ENCODE results near the gene LY6G6D.

Gene LY6G6D

DNA sequence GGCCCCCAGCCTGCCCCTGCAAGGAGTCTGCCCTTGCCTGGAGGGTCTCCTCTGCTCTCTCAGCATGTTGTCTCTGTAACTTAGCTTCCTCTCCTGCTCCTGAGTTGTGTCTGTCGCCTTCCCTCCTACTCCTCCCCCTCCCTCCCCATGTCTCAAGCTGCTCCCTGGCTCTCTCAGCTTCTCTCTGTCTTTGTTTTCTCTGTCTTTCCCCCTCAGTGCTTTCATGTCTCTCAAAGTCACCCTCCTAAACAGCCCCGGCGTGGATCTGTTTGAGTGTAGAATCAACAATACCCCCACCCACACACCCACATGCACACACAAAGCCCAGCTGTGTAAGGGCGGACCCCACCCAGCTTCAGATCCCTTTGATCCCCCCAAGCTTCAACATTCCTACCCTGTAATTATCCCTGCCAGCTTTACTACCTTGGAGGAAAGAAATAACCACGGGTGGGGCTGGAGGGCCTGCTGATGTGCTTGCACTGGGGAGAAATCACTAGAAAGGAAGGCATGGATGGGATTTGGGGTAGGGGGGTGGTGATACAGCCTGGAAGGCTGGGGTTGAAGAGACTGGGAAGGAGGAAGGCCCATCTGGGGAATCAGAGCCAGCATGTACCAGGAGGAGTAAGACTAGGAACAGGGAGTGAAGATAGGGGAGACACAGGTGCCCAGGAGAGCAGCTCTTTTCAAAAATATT, 1.0 kb upstream of the LY6G6D start:
- ATAC-seq, result no peak
- TF ChIP-seq SNAI2 (CRISPR knock-in tag; IDR thresholded peaks at IDR 0.05) (no peak), TCF4 (CRISPR knock-in tag; IDR thresholded peaks at IDR 0.05; ENCODE audit: borderline replicate concordance) (no peak), ZNF8 (CRISPR knock-in tag; IDR thresholded peaks at IDR 0.05) (no peak), OSR1 (CRISPR knock-in tag; IDR thresholded peaks at IDR 0.05) (no peak), ZNF565 (CRISPR knock-in tag; conservative IDR thresholded peaks at IDR 0.05; ENCODE audit: low read depth) (no peak), ARNTL (CRISPR knock-in tag; IDR thresholded peaks at IDR 0.05; ENCODE audit: borderline replicate concordance, low read depth) (no peak), ZNF70 (CRISPR knock-in tag; IDR thresholded peaks at IDR 0.05) (no peak), ZFP3 (CRISPR knock-in tag; IDR thresholded peaks at IDR 0.05) (no peak), TOX (CRISPR knock-in tag; IDR thresholded peaks at IDR 0.05; ENCODE audit: borderline replicate concordance) (no peak), ESRRG (CRISPR knock-in tag; IDR thresholded peaks at IDR 0.05) (no peak), ISL1 (CRISPR knock-in tag; IDR thresholded peaks at IDR 0.05) (no peak)
- TF ChIP-seq, protein P1, sequence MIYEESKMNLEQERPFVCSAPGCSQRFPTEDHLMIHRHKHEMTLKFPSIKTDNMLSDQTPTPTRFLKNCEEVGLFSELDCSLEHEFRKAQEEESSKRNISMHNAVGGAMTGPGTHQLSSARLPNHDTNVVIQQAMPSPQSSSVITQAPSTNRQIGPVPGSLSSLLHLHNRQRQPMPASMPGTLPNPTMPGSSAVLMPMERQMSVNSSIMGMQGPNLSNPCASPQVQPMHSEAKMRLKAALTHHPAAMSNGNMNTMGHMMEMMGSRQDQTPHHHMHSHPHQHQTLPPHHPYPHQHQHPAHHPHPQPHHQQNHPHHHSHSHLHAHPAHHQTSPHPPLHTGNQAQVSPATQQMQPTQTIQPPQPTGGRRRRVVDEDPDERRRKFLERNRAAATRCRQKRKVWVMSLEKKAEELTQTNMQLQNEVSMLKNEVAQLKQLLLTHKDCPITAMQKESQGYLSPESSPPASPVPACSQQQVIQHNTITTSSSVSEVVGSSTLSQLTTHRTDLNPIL (CRISPR knock-in tag; IDR thresholded peaks at IDR 0.05; ENCODE audit: low read depth), result no peak
- TF ChIP-seq, protein P2, sequence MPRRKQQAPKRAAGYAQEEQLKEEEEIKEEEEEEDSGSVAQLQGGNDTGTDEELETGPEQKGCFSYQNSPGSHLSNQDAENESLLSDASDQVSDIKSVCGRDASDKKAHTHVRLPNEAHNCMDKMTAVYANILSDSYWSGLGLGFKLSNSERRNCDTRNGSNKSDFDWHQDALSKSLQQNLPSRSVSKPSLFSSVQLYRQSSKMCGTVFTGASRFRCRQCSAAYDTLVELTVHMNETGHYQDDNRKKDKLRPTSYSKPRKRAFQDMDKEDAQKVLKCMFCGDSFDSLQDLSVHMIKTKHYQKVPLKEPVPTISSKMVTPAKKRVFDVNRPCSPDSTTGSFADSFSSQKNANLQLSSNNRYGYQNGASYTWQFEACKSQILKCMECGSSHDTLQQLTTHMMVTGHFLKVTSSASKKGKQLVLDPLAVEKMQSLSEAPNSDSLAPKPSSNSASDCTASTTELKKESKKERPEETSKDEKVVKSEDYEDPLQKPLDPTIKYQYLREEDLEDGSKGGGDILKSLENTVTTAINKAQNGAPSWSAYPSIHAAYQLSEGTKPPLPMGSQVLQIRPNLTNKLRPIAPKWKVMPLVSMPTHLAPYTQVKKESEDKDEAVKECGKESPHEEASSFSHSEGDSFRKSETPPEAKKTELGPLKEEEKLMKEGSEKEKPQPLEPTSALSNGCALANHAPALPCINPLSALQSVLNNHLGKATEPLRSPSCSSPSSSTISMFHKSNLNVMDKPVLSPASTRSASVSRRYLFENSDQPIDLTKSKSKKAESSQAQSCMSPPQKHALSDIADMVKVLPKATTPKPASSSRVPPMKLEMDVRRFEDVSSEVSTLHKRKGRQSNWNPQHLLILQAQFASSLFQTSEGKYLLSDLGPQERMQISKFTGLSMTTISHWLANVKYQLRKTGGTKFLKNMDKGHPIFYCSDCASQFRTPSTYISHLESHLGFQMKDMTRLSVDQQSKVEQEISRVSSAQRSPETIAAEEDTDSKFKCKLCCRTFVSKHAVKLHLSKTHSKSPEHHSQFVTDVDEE (CRISPR knock-in tag; IDR thresholded peaks at IDR 0.05), result no peak

DNA sequence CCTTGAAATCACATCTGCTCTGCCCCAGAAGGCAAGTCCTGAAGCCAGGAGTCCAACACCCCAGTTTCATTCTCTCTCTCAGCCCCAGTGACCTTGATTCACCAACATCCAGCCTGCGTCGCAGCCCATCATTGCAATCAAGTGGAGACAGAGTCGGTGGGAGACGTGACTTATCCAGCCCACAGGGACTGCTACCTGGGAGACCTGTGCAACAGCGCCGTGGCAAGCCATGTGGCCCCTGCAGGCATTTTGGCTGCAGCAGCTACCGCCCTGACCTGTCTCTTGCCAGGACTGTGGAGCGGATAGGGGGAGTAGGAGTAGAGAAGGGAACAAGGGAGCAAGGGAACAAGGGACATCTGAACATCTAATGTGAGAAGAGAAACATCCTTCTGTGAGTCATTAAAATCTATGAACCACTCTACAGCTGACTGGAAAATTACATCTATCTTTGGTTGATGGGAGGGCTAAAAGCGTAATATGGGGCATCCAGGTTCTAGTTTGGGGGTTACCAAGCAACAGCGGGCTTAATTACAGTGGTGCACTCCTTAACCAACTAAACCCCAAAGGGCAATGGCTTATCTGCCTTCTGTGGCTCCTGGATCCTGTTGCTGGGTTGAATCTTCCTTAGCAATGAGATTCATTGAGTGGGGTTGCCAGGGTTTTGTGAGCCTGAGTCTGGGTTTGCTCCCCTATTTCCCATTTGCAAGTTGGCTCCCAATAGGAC, 2.5 kb downstream of the LY6G6D start:
- TF ChIP-seq ZNF8 (CRISPR knock-in tag; IDR thresholded peaks at IDR 0.05), result no peak
- TF ChIP-seq, protein P2 (CRISPR knock-in tag; IDR thresholded peaks at IDR 0.05), result no peak
- no peak for ATAC-seq

DNA sequence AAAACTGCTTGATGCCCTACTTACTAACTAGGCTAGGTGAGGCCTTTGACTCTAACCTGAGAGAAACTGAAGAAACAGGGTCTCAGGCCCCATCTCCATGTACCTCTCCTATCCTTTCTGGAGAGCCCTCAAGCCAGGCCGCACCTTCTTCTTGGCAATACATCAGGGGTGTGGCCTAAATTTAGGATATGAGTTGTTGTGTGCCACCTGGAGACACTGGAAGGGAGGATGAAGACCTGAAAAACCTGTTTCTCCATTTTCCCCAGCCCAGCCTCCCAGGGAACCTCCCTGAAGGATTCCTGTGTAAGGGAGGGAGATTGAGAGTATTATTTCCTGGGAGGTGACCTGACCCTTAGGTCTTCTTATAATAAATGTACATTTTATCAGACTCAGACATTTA, 3.1 kb downstream of the LY6G6D start:
- no peak for ATAC-seq
- TF ChIP-seq TCF4 (CRISPR knock-in tag; IDR thresholded peaks at IDR 0.05; ENCODE audit: borderline replicate concordance), result no peak
- TF ChIP-seq ZC3H10 (CRISPR knock-in tag; IDR thresholded peaks at IDR 0.05), result no peak
- no peak for TF ChIP-seq BACH2 (CRISPR knock-in tag; IDR thresholded peaks at IDR 0.05; ENCODE audit: borderline replicate concordance)
- no peak for TF ChIP-seq ZFP30 (CRISPR knock-in tag; IDR thresholded peaks at IDR 0.05)

DNA sequence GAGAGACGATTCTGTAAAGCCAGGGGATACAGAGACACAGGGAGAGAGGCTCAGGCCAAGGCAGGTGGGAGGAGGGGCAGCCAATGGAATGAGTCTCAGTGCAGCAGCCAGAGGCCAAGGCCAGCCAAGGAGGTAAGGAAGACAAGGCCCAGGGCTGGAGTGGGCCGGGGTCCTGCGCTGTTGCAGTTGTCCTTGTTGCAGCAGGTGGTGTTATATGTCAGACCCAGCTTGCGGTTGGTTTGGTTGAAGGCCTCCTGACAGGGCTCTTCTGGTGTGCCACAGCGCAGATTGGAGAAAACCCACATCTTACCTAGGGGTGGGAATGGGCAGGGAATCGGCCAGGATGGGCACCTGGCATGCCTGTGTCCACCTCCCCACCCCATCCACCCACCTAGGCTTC, 3.9 kb downstream of the LY6G6D start:
- TF ChIP-seq ZC3H10 (CRISPR knock-in tag; IDR thresholded peaks at IDR 0.05), result no peak
- no peak for ATAC-seq

DNA sequence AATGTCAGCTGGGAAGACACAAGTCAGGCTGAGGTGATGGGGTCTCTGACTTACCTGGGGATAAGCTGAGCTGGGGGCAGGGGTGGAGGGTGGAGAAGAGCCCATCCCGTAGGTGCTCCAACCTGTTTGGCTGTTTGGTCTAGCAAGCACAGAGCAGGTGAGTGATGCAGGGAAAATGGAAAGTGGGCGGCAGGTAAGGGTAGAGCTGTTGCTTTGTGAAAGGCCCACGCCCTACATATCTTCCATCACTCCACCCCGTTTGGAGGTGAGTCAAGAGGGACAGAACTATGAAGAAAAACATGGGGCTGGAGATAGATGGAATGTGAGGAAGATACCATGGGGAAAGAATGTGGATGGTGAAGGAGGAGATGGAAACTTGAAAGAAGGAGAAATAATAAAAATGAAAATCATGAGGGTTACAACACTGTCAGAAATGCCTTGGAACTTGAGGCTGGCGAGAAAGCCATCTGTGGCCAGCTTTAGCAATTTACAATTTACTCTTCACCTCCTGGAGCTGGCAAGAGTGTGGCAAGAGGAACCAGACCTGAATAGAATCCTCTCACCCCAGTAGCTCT, 5.1 kb downstream of the LY6G6D start:
- no peak for ATAC-seq
- TF ChIP-seq, protein P3, sequence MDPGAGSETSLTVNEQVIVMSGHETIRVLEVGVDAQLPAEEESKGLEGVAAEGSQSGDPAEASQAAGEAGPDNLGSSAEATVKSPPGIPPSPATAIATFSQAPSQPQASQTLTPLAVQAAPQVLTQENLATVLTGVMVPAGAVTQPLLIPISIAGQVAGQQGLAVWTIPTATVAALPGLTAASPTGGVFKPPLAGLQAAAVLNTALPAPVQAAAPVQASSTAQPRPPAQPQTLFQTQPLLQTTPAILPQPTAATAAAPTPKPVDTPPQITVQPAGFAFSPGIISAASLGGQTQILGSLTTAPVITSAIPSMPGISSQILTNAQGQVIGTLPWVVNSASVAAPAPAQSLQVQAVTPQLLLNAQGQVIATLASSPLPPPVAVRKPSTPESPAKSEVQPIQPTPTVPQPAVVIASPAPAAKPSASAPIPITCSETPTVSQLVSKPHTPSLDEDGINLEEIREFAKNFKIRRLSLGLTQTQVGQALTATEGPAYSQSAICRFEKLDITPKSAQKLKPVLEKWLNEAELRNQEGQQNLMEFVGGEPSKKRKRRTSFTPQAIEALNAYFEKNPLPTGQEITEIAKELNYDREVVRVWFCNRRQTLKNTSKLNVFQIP (CRISPR knock-in tag; IDR thresholded peaks at IDR 0.05; ENCODE audit: borderline replicate concordance, low read depth), result no peak
- TF ChIP-seq GLIS3 (CRISPR knock-in tag; IDR thresholded peaks at IDR 0.05) (no peak), ZC3H10 (CRISPR knock-in tag; IDR thresholded peaks at IDR 0.05) (no peak)
